H1 (cell line): ENCODE data around the gene ENOSF1.

Source experiments
- POLR2A ChIP-seq, 2 experiments: IDR thresholded peaks; 1 replicate in 1 of 2; 2 replicates in 1 of 2; pipeline ENCODE4 v1.6.1; 2011; ENCODE audit warnings: low read depth in 2 of 2, low read length in 2 of 2, mild to moderate bottlenecking in 2 of 2; ENCODE audit errors: control extremely low read depth in 1 of 2
- RNF2 ChIP-seq: fragments of 200-900, 300-1000 bp; sonication (generic); IDR thresholded peaks from 2 replicates; pipeline ENCODE4 v1.7.1; 2016; ENCODE audit warnings: borderline replicate concordance, low read depth, mild to moderate bottlenecking, antibody characterized with exemption, low read length; ENCODE audit not compliant: poor library complexity, severe bottlenecking; ENCODE audit errors: missing control alignments
- SIN3A ChIP-seq, 2 experiments: IDR thresholded peaks in 1 of 2; conservative IDR thresholded peaks in 1 of 2; 2 replicates each; pipeline ENCODE4 v1.6.1; 2011 to 2012; ENCODE audit warnings: low read length in 2 of 2, improper control_type of control experiment in 1 of 2, low read depth in 1 of 2, mild to moderate bottlenecking in 1 of 2
- SIX5 ChIP-seq: IDR thresholded peaks from 2 replicates; pipeline ENCODE4 v1.6.1; 2011; ENCODE audit warnings: mild to moderate bottlenecking, low read depth, low read length
- SRF ChIP-seq: IDR thresholded peaks from 2 replicates; pipeline ENCODE4 v1.6.1; 2011; ENCODE audit warnings: mild to moderate bottlenecking, low read depth, low read length, moderate library complexity
- TF ChIP-seq, protein P1 (sequence below), 3 experiments: IDR thresholded peaks; 1 replicate in 2 of 3; 2 replicates in 1 of 3; pipeline versions ENCODE4 v1.5.1 to v1.6.1; 2011; ENCODE audit warnings: low read length in 3 of 3, mild to moderate bottlenecking in 3 of 3, inconsistent platforms in 2 of 3, low read depth in 1 of 3, moderate library complexity in 1 of 3; ENCODE audit not compliant: insufficient read depth in 1 of 3; ENCODE audit errors: control extremely low read depth in 1 of 3

GRCh38 chr18:711310-711656 lies 1.1 kb downstream of the ENOSF1 start:
- TF ChIP-seq, protein P1, sequence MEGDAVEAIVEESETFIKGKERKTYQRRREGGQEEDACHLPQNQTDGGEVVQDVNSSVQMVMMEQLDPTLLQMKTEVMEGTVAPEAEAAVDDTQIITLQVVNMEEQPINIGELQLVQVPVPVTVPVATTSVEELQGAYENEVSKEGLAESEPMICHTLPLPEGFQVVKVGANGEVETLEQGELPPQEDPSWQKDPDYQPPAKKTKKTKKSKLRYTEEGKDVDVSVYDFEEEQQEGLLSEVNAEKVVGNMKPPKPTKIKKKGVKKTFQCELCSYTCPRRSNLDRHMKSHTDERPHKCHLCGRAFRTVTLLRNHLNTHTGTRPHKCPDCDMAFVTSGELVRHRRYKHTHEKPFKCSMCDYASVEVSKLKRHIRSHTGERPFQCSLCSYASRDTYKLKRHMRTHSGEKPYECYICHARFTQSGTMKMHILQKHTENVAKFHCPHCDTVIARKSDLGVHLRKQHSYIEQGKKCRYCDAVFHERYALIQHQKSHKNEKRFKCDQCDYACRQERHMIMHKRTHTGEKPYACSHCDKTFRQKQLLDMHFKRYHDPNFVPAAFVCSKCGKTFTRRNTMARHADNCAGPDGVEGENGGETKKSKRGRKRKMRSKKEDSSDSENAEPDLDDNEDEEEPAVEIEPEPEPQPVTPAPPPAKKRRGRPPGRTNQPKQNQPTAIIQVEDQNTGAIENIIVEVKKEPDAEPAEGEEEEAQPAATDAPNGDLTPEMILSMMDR (IDR thresholded peaks at IDR 0.05; ENCODE audit: control extremely low read depth in 1 of 3, insufficient read depth in 1 of 3, low read depth in 1 of 3, low read length in 3 of 3): no peak
- TF ChIP-seq SIN3A (conservative IDR thresholded peaks at IDR 0.05 in 1 of 2, IDR thresholded peaks at IDR 0.05 in 1 of 2; ENCODE audit: low read depth in 1 of 2, low read length in 2 of 2): no peak
- TF ChIP-seq RNF2: no peak
- no peak for TF ChIP-seq SRF
- TF ChIP-seq POLR2A (IDR thresholded peaks at IDR 0.05; ENCODE audit: control extremely low read depth in 1 of 2, low read depth in 2 of 2, low read length in 2 of 2): no peak
- TF ChIP-seq SIX5: no peak
